Heart right ventricle (tissue), 16 donors: ENCODE measurements around the gene MAGI2. TPM values are rescaled to one million over a fixed set of nuclear protein-coding genes. Genes with fewer than 3 reads are reported as not detected.

Experiments
- ATAC-seq, 8 donors: fragments of 200-7000 bp; cut with Tn5 transposase; one replicate each; pipeline ENCODE4 v1.9.1; 2020; ENCODE audit warnings: mild to moderate bottlenecking in 8 of 8, moderate library complexity in 8 of 8, moderate number of reproducible peaks in 1 of 8
- DNase-seq, 2 donors: peaks; one replicate each; pipeline ENCODE4 v3.0.0-alpha.2; 2020
- H3K27ac ChIP-seq, 10 donors: fragments of 200-600 bp; sonication (generic) in 2 of 10; one replicate each; pipeline versions ENCODE4 v1.5.0 to v1.8.0; 2020 to 2022; ENCODE audit warnings: mild to moderate bottlenecking in 3 of 10
- H3K27me3 ChIP-seq, 7 donors: fragments of 200-600 bp; one replicate each; pipeline ENCODE4 v1.8.0; 2021 to 2022; ENCODE audit warnings: mild to moderate bottlenecking in 2 of 7
- H3K36me3 ChIP-seq, 9 donors: fragments of 200-600 bp; sonication (generic) in 1 of 9; one replicate each; pipeline versions ENCODE4 v1.5.0 to v1.8.0; 2020 to 2022; ENCODE audit warnings: mild to moderate bottlenecking in 2 of 9
- H3K4me1 ChIP-seq, 9 donors: fragments of 200-600 bp; sonication (generic) in 1 of 9; one replicate each; pipeline versions ENCODE4 v1.5.0 to v1.8.0; 2020 to 2022; ENCODE audit warnings: mild to moderate bottlenecking in 4 of 9
- H3K4me3 ChIP-seq, 10 donors: fragments of 200-600 bp; sonication (generic) in 2 of 10; one replicate each; pipeline versions ENCODE4 v1.5.0 to v1.8.0; 2020 to 2022; ENCODE audit warnings: mild to moderate bottlenecking in 7 of 10, moderate library complexity in 2 of 10
- H3K9me3 ChIP-seq, 11 donors: fragments of 200-600 bp in 10 of 11; sonication (generic) in 2 of 11; one replicate each; pipeline versions ENCODE4 v1.5.0 to v1.8.0; 2013 to 2022; ENCODE audit warnings: mild to moderate bottlenecking in 2 of 11, control low read depth in 1 of 11, moderate library complexity in 1 of 11
- WGBS, 2 donors: extraction: QIAGEN DNeasy Blood & Tissue Kit; methylation state at CpG; one replicate each; pipeline ENCODE4 v1.1.7; 2013; ENCODE audit warnings: inconsistent platforms in 1 of 2; 5-methylcytosine and 5-hydroxymethylcytosine counted together
- intact Hi-C, 10 donors: fragments of 100-400 bp; cut with DNase I; formaldehyde crosslinking; loops; one replicate each; pipeline versions ENCODE4 v1.11.1 to v1.14.2; 2022
- polyA plus RNA-seq, 2 donors: library from polyadenylated mRNA; stranded (reverse); fragments of 200-250 nt; gene quantifications; one replicate each; pipeline ENCODE4 v1.2.3, GENCODE V29; 2013
- total RNA-seq, 10 donors: library from RNA; stranded (reverse); fragmentation: NEBNext Ultra II Directional in 3 of 10; extraction: Animal tissue kit (Norgen Biotek cat#: 25700) in 3 of 10; gene quantifications; one replicate each; pipeline versions ENCODE4 v1.2.1 to v1.2.4, GENCODE V29; 2021 to 2023
- TF ChIP-seq, protein P1 (sequence below), 9 donors: fragments of 200-600 bp; sonication (generic) in 2 of 9; IDR thresholded peaks; one replicate each; pipeline versions ENCODE4 v1.5.0 to v1.8.0; 2021 to 2022; ENCODE audit warnings: antibody characterized with exemption in 9 of 9, mild to moderate bottlenecking in 5 of 9, moderate library complexity in 1 of 9
- donor health status: Arrhythmogenic right ventricular cardiomyopathy.
- donor health status: ischemic (EF 13 %, LVEDD 7.1; RV severe dilation, severe dysfunction).
- donor health status: healthy with polysubstance abuse.
- donor health status: DM: no; HTN: yes; CAD: no.
- donor health status: DM: no; HTN: no; CAD: no.
- donor health status: ischemic (EF 25% LVEDD 6.9; RV normal size, moderate dysfunction).
- donor health status: ischemic (EF 25% LVEDD 5.7; RV mildly dilated, moderate dysfunction).
- donor health status: healthy.
- donor health status: DM: yes; HTN: yes; CAD: no.
- donor health status: Ischemic cardiomyopathy.
- donor health status: ischemic (EF 35%, LVEDD 5.7; RV mildly dilated, moderate dysfunction).
- donor health status: nonischemic (EF 11% LVEDD 7.7; RV severe dilation, severe dysfunction).
- donor health status: DM: yes; HTN: yes; CAD: no.
- donor health status: PGD.
- donor health status: ischemic (EF 29% LVEDD 5.4; RV normal size, mild dysfunction).
- donor health status: nonischemic (EF 23%, LVEDD 6.1; RV moderate dilation, normal function).

Gene MAGI2
- total and polyA plus RNA-seq, 12 donors = 0.83 to 6.0 (median 4.1) TPM

DNA sequence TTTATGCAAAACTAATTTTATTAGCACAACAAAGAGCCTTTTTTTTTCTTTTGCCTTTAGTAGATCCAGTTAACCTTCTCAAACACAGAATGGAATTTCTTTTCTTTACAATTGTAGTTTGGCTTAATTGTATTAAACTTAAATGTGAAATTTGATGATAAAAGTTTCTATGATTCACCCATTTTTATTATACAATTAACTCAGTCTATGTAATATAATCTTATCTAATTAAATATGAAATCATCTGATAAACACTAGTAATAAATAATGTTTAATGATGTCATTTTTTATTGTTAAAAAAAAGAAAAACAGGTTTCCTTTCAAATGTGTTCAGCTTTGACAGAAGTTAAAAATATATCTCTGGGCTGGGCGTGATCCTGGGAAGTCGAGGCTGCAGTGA lies 1095.8 kb downstream of the MAGI2 start:
- WGBS, 2 donors = 85 to 89% methylated on average over 2 of the region's 2 CpGs

DNA sequence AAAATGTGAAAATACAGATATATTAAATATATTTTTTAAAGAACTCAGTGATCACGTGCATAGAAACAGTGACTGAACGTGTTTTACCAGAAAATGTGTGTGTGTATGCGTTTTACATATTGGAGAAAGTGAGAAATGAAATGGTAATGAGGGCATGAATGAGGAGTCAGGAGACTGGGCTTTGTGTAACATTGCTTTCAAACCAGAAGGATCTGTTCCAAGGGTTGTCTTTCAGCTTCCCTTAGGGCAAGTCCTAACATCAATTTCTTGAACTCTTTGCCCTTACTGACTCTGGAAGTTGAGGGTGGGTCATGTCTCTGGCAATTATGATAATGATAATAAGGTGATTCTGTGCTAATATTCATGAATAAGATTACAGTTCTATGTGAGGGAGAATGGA lies 1097.6 kb downstream of the MAGI2 start:
- no peak for ATAC-seq
- TF ChIP-seq, protein P1, sequence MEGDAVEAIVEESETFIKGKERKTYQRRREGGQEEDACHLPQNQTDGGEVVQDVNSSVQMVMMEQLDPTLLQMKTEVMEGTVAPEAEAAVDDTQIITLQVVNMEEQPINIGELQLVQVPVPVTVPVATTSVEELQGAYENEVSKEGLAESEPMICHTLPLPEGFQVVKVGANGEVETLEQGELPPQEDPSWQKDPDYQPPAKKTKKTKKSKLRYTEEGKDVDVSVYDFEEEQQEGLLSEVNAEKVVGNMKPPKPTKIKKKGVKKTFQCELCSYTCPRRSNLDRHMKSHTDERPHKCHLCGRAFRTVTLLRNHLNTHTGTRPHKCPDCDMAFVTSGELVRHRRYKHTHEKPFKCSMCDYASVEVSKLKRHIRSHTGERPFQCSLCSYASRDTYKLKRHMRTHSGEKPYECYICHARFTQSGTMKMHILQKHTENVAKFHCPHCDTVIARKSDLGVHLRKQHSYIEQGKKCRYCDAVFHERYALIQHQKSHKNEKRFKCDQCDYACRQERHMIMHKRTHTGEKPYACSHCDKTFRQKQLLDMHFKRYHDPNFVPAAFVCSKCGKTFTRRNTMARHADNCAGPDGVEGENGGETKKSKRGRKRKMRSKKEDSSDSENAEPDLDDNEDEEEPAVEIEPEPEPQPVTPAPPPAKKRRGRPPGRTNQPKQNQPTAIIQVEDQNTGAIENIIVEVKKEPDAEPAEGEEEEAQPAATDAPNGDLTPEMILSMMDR (IDR thresholded peaks at IDR 0.05) = no peak
- H3K4me1 ChIP-seq = no peaks in the 10 kb centered on the region
- WGBS, 2 donors = 83 to 93% methylated on average over 3 of the region's 3 CpGs
- intact Hi-C loops = no loop called here
- no peaks in the 10 kb centered on the region for H3K9me3 ChIP-seq
- H3K27me3 ChIP-seq = no peaks in the 10 kb centered on the region
- no peak for DNase-seq
- H3K4me3 ChIP-seq = no peak overlapping the region
- no peaks in the 10 kb centered on the region for H3K36me3 ChIP-seq
- no peak overlapping the region for H3K27ac ChIP-seq

More for the DNA sequence above, 1095.8 kb downstream of the MAGI2 start:
- Histone ChIP-seq H3K27me3 (no peaks in the 10 kb centered on the region), H3K4me3 (no peak overlapping the region), H3K9me3 (no peaks in the 10 kb centered on the region), H3K27ac (no peak overlapping the region), H3K4me1 (no peaks in the 10 kb centered on the region), H3K36me3 (no peaks in the 10 kb centered on the region)
- intact Hi-C loops = no loop called here
- TF ChIP-seq, protein P1 (IDR thresholded peaks at IDR 0.05) = no peak
- DNase-seq = no peak
- no peak for ATAC-seq

DNA sequence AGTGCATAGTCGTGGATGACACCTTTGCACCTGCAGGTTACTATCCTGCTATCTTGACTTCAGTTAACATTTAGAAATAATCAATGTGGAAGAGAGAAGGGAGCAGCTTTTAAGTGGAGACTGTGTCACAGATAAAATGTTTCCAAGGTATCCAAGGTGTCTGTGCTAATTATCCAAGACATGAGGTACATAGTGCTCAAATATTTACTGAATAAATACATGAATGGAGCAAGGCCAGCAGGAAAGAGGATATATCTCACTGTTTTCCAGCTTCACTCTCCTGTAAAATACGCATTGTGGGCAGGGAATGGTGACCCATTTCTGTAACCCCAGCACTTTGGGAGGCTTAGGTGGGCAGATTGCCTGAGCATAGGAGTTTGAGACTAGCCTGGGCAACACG lies 1102.5 kb downstream of the MAGI2 start:
- intact Hi-C loops = no loop called here
- H3K27ac ChIP-seq = no peak overlapping the region
- H3K36me3 ChIP-seq = peaks cover 0 to 2% (median 0%) of the 10 kb centered on the region in 9 donors
- H3K27me3 ChIP-seq = no peaks in the 10 kb centered on the region
- no peak for ATAC-seq
- TF ChIP-seq, protein P1 (IDR thresholded peaks at IDR 0.05) = no peak
- H3K4me3 ChIP-seq = no peak overlapping the region
- 76 to 81% methylated on average over 3 of the region's 3 CpGs for WGBS, 2 donors
- H3K9me3 ChIP-seq = no peaks in the 10 kb centered on the region
- peaks cover 0 to 8% (median 4%) of the 10 kb centered on the region in 9 donors for H3K4me1 ChIP-seq
- no peak for DNase-seq

DNA sequence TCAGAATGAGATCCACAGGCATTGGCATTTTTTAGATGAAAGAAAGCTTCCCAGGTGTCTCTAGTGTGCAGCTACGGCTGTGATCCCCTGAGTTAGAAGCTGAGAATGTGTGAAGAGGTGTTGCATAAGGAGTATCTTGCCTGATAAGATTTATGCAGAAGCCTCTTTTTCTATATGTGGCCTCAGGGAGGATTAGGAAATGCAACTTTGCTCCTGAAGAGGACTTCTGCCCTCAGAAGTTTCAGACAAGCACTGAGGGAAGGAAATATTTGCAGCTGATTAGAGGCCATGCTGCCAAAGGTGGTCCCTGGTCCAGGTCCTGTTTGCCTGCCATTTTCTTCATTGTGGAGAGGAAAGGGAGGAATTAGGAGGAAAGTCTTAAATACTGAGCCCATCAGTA lies 1103.1 kb downstream of the MAGI2 start:
- TF ChIP-seq, protein P1 (IDR thresholded peaks at IDR 0.05) = no peak
- peaks cover 0 to 2% (median 0%) of the 10 kb centered on the region in 9 donors for H3K36me3 ChIP-seq
- 58 to 63% methylated on average over 1 of the region's 1 CpG for WGBS, 2 donors
- no peak overlapping the region for H3K4me3 ChIP-seq
- no peaks in the 10 kb centered on the region for H3K9me3 ChIP-seq
- ATAC-seq = no peak
- H3K27me3 ChIP-seq = no peaks in the 10 kb centered on the region
- intact Hi-C loops = no loop called here
- H3K4me1 ChIP-seq = peaks cover 0 to 12% (median 4%) of the 10 kb centered on the region in 9 donors
- no peak for DNase-seq
- no peak overlapping the region for H3K27ac ChIP-seq
